OCI-LY1 (cell line): Measurements from ENCODE around the gene TSPAN32.
"Not testable (repeated sequence)": the region's sequence is repeated elsewhere in the genome, so short reads cannot be mapped to it uniquely, and the experiment has no call there.

Experiments
- H2AFZ ChIP-seq: fragments of 200-600 bp; sonication (generic), shearing (Covaris generic); 2 replicates; pipeline ENCODE4 v1.6.0; 2014; ENCODE audit warnings: antibody characterized with exemption, mild to moderate bottlenecking, low read length
- H3F3A ChIP-seq: fragments of 200-600 bp; sonication (generic), shearing (Covaris generic); 2 replicates; pipeline ENCODE4 v1.6.0; 2014; ENCODE audit warnings: mild to moderate bottlenecking, antibody characterized with exemption, low read length, moderate library complexity; ENCODE audit not compliant: insufficient read depth
- H3K27ac ChIP-seq: fragments of 200-600 bp; sonication (generic); 2 replicates; pipeline ENCODE4 v1.5.1; 2014; ENCODE audit warnings: low read length, mixed run types, mild to moderate bottlenecking, low read depth; ENCODE audit not compliant: poor library complexity, severe bottlenecking
- H3K27me3 ChIP-seq: fragments of 200-600 bp; sonication (generic); 2 replicates; pipeline ENCODE4 v1.6.0; 2014; ENCODE audit warnings: antibody characterized with exemption, mild to moderate bottlenecking, low read length, moderate library complexity; ENCODE audit not compliant: insufficient read depth
- H3K36me3 ChIP-seq: fragments of 200-600 bp; sonication (generic); 2 replicates; pipeline ENCODE4 v1.6.1; 2014; ENCODE audit warnings: mild to moderate bottlenecking, antibody characterized with exemption, low read length, moderate library complexity, mixed read lengths; ENCODE audit not compliant: insufficient read depth
- H3K4me1 ChIP-seq: fragments of 200-600 bp; sonication (generic); 2 replicates; pipeline ENCODE4 v1.5.1; 2014; ENCODE audit warnings: mild to moderate bottlenecking, low read length, moderate library complexity; ENCODE audit not compliant: insufficient read depth, severe bottlenecking
- H3K4me2 ChIP-seq: fragments of 200-600 bp; sonication (generic), shearing (Covaris generic); 2 replicates; pipeline ENCODE4 v1.6.1; 2014; ENCODE audit warnings: low read length
- H3K4me3 ChIP-seq: fragments of 200-600 bp; sonication (generic); 2 replicates; pipeline ENCODE4 v1.5.1; 2014; ENCODE audit warnings: low read length, low read depth, mild to moderate bottlenecking, mixed read lengths; ENCODE audit not compliant: poor library complexity, severe bottlenecking
- H3K79me2 ChIP-seq: fragments of 200-600 bp; shearing (Covaris generic); 2 replicates; pipeline ENCODE4 v1.6.1; 2016; ENCODE audit warnings: mixed run types, low read length, mixed read lengths; ENCODE audit not compliant: insufficient read depth
- H3K9ac ChIP-seq: fragments of 200-600 bp; sonication (generic), shearing (Covaris generic); 2 replicates; pipeline ENCODE4 v1.6.1; 2014; ENCODE audit warnings: mild to moderate bottlenecking, low read length, mixed read lengths
- H3K9me2 ChIP-seq: fragments of 200-600 bp; sonication (generic), shearing (Covaris generic); 2 replicates; pipeline ENCODE4 v1.6.1; 2014; ENCODE audit warnings: low read depth, mild to moderate bottlenecking, low read length, mixed read lengths
- H3K9me3 ChIP-seq: fragments of 200-600 bp; shearing (Covaris generic); 2 replicates; pipeline ENCODE4 v1.6.1; 2014; ENCODE audit warnings: low read length, mixed read lengths
- H4K20me1 ChIP-seq: fragments of 200-600 bp; sonication (generic), shearing (Covaris generic); 2 replicates; pipeline ENCODE4 v1.6.0; 2016; ENCODE audit warnings: mild to moderate bottlenecking, low read length; ENCODE audit not compliant: insufficient read depth
- EZH2 ChIP-seq: fragments of 200-600 bp; sonication (generic), shearing (Covaris generic); IDR thresholded peaks from 2 replicates; pipeline ENCODE4 v1.8.0; 2017; ENCODE audit warnings: borderline replicate concordance, mixed run types, mild to moderate bottlenecking, antibody characterized with exemption, low read length, moderate library complexity, mixed read lengths
- TF ChIP-seq, protein P1 (sequence below): fragments of 200-600 bp; sonication (generic), shearing (Covaris generic); IDR thresholded peaks from 2 replicates; pipeline ENCODE4 v1.5.1; 2017; ENCODE audit warnings: mild to moderate bottlenecking, antibody characterized with exemption, low read length, moderate library complexity, mixed read lengths

Gene TSPAN32

DNA sequence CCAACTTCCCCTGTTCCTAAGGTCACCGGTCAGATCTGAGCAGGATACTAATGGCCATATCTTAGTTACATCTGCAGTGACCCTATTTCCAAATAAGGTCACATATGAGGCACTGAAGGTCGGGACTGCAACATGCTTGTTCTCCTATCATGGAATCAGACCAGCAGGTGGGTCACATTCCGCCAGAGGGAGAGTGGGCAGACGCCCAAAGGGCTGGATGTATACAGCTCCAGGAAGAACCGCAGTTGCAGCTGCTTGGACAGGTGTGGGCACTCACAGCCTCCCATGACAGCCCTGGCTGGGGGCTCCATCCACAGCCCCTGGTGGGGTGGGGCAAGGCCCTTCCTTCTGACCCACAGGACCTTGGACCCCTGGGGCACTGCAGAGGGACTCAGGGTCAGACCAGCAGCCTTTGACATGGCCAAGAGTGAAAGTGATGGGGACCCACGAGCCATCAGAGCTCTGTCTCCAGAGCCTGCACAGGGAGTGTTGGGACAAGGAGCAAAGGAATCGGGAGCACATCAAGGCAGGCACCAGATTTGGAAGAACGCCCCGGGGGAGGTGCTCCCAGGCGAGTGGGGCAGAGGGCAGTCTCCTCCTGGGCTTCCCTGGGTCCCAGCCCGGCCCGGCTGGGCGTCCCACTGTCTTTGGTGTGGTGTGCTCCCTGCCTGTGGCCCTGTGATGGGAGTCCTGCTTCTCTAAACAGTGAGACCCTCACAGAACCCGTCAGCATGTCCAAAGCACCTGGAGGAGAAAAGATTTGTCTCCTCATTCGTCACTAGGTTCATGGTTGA is 62.0 kb downstream of the TSPAN32 start:
- Histone ChIP-seq H2AFZ (no peak overlapping the region), H3K4me1 (no peaks in the 10 kb centered on the region), H3K79me2 (no peaks in the 10 kb centered on the region), H3K9me2 (no peaks in the 10 kb centered on the region), H3K27ac (no peak overlapping the region), H4K20me1 (no peaks in the 10 kb centered on the region), H3F3A (no peaks in the 10 kb centered on the region), H3K4me2 (no peak overlapping the region), H3K4me3 (no peak overlapping the region), H3K27me3 (0 out of 2 replicates have a peak, but pooled peaks cover 3% of the 10 kb centered on the region), H3K36me3 (no peaks in the 10 kb centered on the region), H3K9ac (no peak overlapping the region), H3K9me3 (no peaks in the 10 kb centered on the region)
- TF ChIP-seq EZH2, result no peak
- TF ChIP-seq, protein P1, sequence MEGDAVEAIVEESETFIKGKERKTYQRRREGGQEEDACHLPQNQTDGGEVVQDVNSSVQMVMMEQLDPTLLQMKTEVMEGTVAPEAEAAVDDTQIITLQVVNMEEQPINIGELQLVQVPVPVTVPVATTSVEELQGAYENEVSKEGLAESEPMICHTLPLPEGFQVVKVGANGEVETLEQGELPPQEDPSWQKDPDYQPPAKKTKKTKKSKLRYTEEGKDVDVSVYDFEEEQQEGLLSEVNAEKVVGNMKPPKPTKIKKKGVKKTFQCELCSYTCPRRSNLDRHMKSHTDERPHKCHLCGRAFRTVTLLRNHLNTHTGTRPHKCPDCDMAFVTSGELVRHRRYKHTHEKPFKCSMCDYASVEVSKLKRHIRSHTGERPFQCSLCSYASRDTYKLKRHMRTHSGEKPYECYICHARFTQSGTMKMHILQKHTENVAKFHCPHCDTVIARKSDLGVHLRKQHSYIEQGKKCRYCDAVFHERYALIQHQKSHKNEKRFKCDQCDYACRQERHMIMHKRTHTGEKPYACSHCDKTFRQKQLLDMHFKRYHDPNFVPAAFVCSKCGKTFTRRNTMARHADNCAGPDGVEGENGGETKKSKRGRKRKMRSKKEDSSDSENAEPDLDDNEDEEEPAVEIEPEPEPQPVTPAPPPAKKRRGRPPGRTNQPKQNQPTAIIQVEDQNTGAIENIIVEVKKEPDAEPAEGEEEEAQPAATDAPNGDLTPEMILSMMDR, result no peak

DNA sequence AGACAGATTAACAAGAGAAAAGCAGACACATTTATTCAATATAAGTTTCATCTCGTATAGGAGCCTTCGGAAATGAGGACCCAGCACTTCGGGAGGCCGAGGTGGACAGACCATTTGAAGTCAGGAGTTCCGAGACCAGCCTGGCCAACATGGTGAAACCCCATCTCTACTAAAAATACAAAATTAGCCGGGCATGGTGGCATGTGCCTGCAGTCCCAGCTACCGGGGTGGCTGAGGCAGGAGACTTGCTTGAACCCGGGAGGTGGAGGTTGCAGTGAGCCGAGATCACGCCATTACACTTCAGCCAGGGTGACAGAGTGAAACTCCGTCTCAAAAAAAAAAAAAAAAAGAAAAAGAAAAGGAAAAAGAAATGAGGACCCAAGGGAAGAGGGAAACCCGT is 62.6 kb downstream of the TSPAN32 start:
- not testable (repeated sequence) for H3K79me2 ChIP-seq, H3K36me3 ChIP-seq, H2AFZ ChIP-seq

DNA sequence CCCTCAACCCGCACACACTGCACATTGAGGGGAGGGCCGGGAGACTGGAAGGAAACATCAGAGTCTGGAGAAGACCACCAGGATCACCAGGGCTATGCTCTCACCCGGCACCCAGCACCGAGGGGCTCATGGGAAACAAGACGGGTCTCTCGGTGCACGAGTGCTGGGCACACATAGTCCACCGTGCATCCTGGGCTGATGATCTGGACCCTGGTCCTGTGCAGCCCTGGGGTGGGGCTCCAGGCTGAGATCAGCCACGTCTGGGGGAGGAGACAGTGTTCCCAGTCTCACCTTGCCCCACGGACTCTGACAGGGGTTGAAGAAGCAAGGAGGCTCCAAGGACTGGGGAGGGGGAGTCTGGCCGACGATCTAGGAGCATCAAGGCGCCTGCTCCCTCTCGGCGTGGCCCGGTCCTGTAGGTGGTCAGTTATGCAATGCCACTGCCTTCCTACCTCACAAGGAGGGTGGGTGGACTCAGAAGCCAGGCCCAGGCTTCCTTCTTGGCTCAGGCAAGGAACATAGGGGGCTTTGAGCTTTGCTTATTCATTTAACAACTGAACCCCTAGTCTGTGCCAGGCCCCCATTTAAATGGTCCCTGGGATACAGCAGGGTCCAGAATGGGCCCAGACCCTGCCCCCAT is 63.9 kb downstream of the TSPAN32 start:
- Histone ChIP-seq H3F3A (no peaks in the 10 kb centered on the region), H3K27ac (no peak overlapping the region), H3K4me1 (no peaks in the 10 kb centered on the region), H3K36me3 (no peaks in the 10 kb centered on the region), H3K79me2 (no peaks in the 10 kb centered on the region), H3K9me2 (no peaks in the 10 kb centered on the region), H3K4me3 (no peak overlapping the region), H3K9ac (no peak overlapping the region), H3K4me2 (no peak overlapping the region), H2AFZ (no peak overlapping the region), H3K9me3 (no peaks in the 10 kb centered on the region), H3K27me3 (0 out of 2 replicates have a peak, but pooled peaks cover 3% of the 10 kb centered on the region), H4K20me1 (no peaks in the 10 kb centered on the region)
- no peak for TF ChIP-seq EZH2
- TF ChIP-seq, protein P1, result no peak

More for the DNA sequence above, 62.6 kb downstream of the TSPAN32 start:
- not testable (repeated sequence) for H3K4me3 ChIP-seq, H3K27ac ChIP-seq, H3K27me3 ChIP-seq, H4K20me1 ChIP-seq, H3K9ac ChIP-seq, H3K9me3 ChIP-seq, H3K9me2 ChIP-seq, H3F3A ChIP-seq, H3K4me2 ChIP-seq, H3K4me1 ChIP-seq
